Jurkat, Clone E6-1 (cell line): ENCODE data around the gene SUV39H2. TPM values are rescaled to one million over a fixed set of nuclear protein-coding genes. Genes with fewer than 3 reads are reported as not detected.
"Not testable (repeated sequence)": the region's sequence is repeated elsewhere in the genome, so short reads cannot be mapped to it uniquely, and the experiment has no call there.

ENCODE experiments used
- DNase-seq: peaks from one replicate; pipeline ENCODE4 v3.0.0-alpha.2; 2011; ENCODE audit warnings: low read depth, low spot score
- H3K4me3 ChIP-seq: 2 replicates; pipeline ENCODE4 v1.5.1; 2011; ENCODE audit warnings: mild to moderate bottlenecking, low read length, control low read depth, moderate library complexity
- polyA plus RNA-seq: library from polyadenylated mRNA; unstranded; fragments of >200 nt; gene quantifications from one replicate; pipeline ENCODE4 v1.2.1, GENCODE V29; 2012; ENCODE audit warnings: missing spikeins; ENCODE audit not compliant: insufficient read length, insufficient read depth

Gene SUV39H2
- 38.4 TPM for polyA plus RNA-seq

DNA sequence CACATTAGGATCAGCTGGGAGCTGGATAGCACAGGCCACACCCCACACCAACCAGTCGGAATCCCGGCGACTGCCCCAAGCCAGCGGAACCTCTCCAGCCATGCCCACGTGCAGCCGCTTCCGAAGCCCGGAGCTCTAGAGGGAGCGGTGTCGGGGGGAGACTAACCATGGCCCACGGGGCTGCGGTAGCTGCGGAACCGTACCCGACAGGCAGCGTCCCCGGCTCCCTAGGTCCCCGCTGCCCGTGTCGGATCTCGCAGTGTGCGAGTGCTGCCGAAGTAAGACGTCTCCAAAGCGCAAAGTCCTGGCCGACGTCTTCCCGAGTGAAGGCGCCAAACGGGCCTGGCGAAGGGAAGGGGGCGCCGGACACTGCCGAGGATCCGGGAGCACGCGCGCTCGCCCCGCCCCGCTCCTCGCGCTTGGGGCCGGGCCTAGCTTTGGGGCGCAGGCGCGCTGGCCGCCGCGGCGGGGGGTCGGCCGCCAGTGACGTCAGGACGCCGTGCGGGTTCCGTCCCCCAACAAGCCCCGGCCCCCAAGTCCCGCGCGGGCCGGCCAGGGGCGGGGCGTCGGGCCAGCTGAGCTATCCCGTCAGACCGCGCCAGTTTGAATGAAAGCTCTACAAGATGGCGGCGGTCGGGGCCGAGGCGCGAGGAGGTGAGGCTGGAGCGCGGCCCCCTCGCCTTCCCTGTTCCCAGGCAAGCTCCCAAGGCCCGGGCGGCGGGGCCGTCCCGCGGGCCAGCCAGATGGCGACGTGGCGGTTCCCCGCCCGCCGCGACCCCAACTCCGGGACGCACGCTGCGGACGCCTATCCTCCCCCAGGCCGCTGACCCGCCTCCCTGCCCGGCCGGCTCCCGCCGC, at the start of gene SUV39H2:
SUV39H2 (plus strand) TSS at position 601 of the 858 bp plus-strand sequence; CDS start at position 624, 23 bp downstream.
- H3K4me3 ChIP-seq: peak within 1 kb of the TSS; percentile 92
- DNase-seq: peak; percentile 87

- no peak for DNase-seq
- H3K4me3 ChIP-seq: no peak overlapping the region
These were observed 45.6 kb upstream of the SUV39H2 start for GRCh38 chr10:14833106-14833505.

DNA sequence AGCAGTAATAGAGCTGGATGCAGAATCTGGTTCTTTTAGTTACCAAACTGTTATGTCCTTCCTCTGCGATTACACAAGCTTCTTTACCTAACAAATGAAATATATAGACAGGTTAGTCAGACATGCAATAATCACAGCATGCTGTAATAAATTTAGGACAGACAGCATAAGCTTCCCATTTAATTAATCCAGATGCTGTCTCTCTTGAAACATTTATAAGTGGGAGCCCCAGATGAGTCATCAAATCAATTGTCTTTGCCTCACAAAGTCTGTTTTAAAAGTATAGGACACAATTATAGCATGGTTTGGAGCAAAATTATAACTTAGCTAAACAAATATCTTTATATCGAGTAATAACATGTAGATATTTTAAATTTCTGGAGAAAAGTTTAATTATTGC, 42.5 kb upstream of the SUV39H2 start:
- DNase-seq: no peak
- H3K4me3 ChIP-seq: no peak overlapping the region

- DNase-seq: no peak
- peak overlapping the region; percentile 90 for H3K4me3 ChIP-seq
These were observed 41.5 kb upstream of the SUV39H2 start for GRCh38 chr10:14837003-14837756.

GRCh38 chr10:14837757-14838581, 40.7 kb upstream of the SUV39H2 start, which contains the start of the genes CDNF, HSPA14 and MSANTD7:
Gene CDNF (minus strand): TSS chr10:14838037. CDS start chr10:14837946, 91 bp downstream.
Gene HSPA14 (plus strand): TSS chr10:14838306. CDS start chr10:14838403, 97 bp downstream.
Gene MSANTD7 (plus strand): TSS chr10:14838306. CDS start chr10:14842285, 3,979 bp downstream.
- DNase-seq: peak; percentile 98
- H3K4me3 ChIP-seq: peak within 1 kb of the TSS; percentile 90

GRCh38 chr10:14838582-14839304, 39.9 kb upstream of the SUV39H2 start:
- DNase-seq: no peak

DNA sequence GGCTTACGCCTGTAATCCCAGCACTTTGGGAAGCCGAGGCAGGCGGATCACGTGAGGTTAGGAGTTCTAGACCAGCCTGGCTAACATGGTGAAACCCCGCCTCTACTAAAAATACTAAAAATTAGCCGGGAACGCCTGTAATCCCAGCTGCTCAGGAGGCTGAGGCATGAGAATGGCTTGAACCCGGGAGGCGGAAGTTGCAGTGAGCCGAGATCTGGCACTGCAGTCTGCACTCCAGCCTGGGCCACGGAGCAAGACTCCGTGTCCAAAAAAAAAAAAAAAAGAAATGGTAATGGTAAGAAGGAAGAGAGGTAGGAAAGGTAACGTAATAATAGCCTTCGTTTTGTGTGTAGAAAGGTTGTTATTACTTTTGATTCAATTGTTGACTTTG, 39.4 kb upstream of the SUV39H2 start:
- peak overlapping the region; percentile 90 for H3K4me3 ChIP-seq
- no peak for DNase-seq

More at GRCh38 chr10:14838582-14839304, 39.9 kb upstream of the SUV39H2 start:
- peak overlapping the region; percentile 90 for H3K4me3 ChIP-seq

GRCh38 chr10:14840178-14840577, 38.5 kb upstream of the SUV39H2 start:
- no peak for DNase-seq

GRCh38 chr10:14843327-14843988, 35.2 kb upstream of the SUV39H2 start:
- DNase-seq: no peak
- no peak overlapping the region for H3K4me3 ChIP-seq

More at GRCh38 chr10:14840178-14840577, 38.5 kb upstream of the SUV39H2 start:
- no peak overlapping the region for H3K4me3 ChIP-seq

GRCh38 chr10:14844948-14845347, 33.7 kb upstream of the SUV39H2 start:
- no peak for DNase-seq
- H3K4me3 ChIP-seq: no peak overlapping the region

DNA sequence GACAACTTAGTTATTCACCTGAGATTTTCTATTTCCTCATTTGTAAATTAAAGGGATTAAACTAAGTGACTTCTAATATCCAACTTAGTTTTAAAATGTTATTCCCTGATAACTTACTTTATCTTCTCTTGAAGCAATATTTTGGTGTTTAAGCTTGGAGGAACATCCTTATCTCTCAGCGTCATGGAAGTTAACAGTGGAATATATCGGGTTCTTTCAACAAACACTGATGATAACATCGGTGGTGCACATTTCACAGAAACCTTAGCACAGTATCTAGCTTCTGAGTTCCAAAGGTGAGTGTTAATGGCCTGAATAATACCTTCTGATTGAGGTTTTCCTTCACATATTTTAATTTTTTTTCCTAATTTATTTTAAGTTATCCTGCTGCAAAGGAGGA, 26.4 kb upstream of the SUV39H2 start:
- H3K4me3 ChIP-seq: no peak overlapping the region
- DNase-seq: no peak

DNA sequence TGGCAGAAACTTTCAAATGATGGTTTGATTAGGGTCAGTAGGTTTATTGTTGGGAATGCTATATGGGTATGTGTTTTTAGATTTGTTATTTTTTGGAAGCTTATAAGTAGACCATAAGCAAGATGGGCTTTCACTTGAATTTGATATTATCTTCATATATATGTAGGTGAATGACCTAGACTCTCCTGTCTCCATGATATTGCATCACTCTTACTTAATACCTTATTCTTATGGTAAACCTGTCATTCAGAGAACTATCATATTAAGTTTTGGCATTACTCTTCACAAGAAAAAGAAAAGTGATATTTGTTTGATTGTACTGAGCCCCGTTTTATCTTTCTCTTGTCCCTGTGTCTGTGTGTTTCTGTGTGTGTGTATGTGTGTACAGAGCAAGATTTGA, 23.2 kb upstream of the SUV39H2 start:
- no peak overlapping the region for H3K4me3 ChIP-seq
- no peak for DNase-seq

DNA sequence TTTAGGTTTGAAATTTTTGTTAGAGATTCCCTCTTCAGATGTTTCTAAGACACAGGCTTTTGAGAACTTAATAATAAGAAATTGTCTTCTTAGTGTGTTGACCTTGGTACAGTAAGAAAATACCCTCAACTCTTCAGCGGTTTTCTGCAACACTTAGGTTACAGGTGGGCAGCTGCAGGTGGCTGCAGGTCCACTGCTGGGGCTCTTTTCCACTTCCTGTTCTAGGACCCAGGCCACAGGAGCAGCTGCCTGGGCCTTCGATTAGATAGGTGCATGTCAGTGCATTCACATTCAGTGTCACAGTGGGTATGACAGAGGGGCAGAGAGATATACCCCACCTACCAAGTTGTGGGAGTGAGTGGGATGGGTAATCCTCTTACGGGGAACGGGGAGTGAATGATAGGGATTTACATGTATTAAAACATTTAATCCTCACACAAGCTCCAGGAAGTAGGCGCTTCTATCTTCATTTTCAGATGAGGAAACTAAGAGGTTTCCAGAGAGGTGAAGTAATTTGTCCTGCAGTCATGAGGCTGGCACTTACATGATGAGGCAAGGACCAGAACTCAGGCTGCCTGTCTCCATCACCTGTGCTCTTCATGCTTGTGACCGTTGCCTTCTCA, 20.2 kb upstream of the SUV39H2 start:
- DNase-seq: no peak
- H3K4me3 ChIP-seq: no peak overlapping the region

GRCh38 chr10:14859043-14859442, 19.6 kb upstream of the SUV39H2 start:
- H3K4me3 ChIP-seq: no peak overlapping the region
- DNase-seq: no peak

DNA sequence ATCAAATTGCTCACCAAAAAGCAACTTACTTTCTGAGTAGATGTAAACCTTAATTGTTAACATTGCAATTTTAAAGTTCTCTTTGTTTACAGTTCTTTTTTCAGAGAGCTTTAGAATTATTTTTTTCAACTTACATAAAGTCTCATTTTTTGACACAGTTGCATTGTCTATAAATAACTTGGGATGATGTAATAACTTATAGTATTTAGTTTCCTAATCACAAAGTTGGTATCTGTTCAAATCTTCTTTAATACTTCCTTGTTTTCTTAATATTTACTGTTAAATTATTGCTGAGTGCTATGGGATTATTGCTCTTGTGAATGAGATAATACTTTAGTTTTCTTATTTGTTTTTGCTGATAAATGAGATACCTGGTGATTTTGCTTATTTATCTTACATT, 18.9 kb upstream of the SUV39H2 start:
- no peak overlapping the region for H3K4me3 ChIP-seq
- no peak for DNase-seq

- no peak for DNase-seq
- H3K4me3 ChIP-seq: no peak overlapping the region
These were observed 17.9 kb upstream of the SUV39H2 start for GRCh38 chr10:14860791-14861190.

DNA sequence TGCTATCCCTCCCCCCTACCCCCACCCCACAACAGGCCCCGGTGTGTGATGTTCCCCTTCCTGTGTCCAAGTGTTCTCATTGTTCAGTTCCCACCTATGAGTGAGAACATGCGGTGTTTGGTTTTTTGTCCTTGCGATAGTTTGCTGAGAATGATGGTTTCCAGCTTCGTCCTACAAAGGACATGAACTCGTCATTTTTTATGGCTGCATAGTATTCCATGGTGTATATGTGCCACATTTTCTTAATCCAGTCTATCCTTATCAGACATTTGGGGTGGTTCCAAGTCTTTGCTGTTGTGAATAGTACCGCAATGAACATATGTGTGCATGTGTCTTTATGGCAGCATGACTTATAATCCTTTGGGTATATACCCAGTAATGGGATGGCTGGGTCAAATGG, 14.2 kb upstream of the SUV39H2 start:
- not testable (repeated sequence) for DNase-seq, H3K4me3 ChIP-seq
